Common myeloid progenitor, CD34-positive (primary cell): Measurements from ENCODE around the gene INPP4B.

Source experiments
- CTCF ChIA-PET: fragments of 350-600 bp; sonication (Branson Sonifier 250); formaldehyde crosslinking; loops from one replicate; lab custom pipeline; 2021; ENCODE audit warnings: antibody characterized with exemption; lab: Charles Lee
- POLR2A ChIA-PET: fragments of 350-600 bp; sonication (Branson Sonifier 250); formaldehyde crosslinking; loops from one replicate; lab custom pipeline; 2021; ENCODE audit warnings: antibody characterized with exemption; lab: Charles Lee
- DNase-seq, 3 donors: peaks; one replicate each; pipeline versions ENCODE4 v3.0.0 to v3.0.0-alpha.2; 2013
- H3K27ac ChIP-seq, 2 experiments: 1 replicate in 1 of 2; 2 replicates in 1 of 2; pipeline ENCODE4 v1.7.0; 2013; ENCODE audit warnings: inconsistent platforms in 2 of 2, low read length in 2 of 2, mild to moderate bottlenecking in 2 of 2, low read depth in 1 of 2, moderate library complexity in 1 of 2; ENCODE audit not compliant: severe bottlenecking in 2 of 2, insufficient read depth in 1 of 2, poor library complexity in 1 of 2
- H3K27me3 ChIP-seq, 5 experiments: replicated peaks in 2 of 5; 1 replicate in 3 of 5; 2 replicates in 2 of 5; pipeline versions ENCODE4 v1.6.1 to v1.7.0; 2013; ENCODE audit warnings: low read length in 4 of 5, mild to moderate bottlenecking in 2 of 5, moderate library complexity in 2 of 5, inconsistent platforms in 1 of 5; ENCODE audit not compliant: insufficient read depth in 5 of 5, control insufficient read depth in 4 of 5
- H3K36me3 ChIP-seq, 4 experiments: 1 replicate in 2 of 4; 2 replicates in 2 of 4; pipeline versions ENCODE4 v1.6.1 to v1.7.0; 2013; ENCODE audit warnings: low read length in 3 of 4, control low read depth in 1 of 4, mild to moderate bottlenecking in 1 of 4; ENCODE audit not compliant: control insufficient read depth in 4 of 4, insufficient read depth in 4 of 4
- H3K4me1 ChIP-seq, 4 experiments: 1 replicate in 3 of 4; 2 replicates in 1 of 4; pipeline versions ENCODE4 v1.6.1 to v1.7.1; 2013; ENCODE audit warnings: low read length in 3 of 4, mild to moderate bottlenecking in 3 of 4, control low read depth in 1 of 4, inconsistent platforms in 1 of 4, moderate library complexity in 1 of 4; ENCODE audit not compliant: control insufficient read depth in 4 of 4, insufficient read depth in 4 of 4; ENCODE audit errors: control extremely low read depth in 1 of 4
- H3K4me3 ChIP-seq, 7 experiments: 1 replicate in 4 of 7; 2 replicates in 3 of 7; pipeline versions ENCODE4 v1.5.1 to v1.7.0; 2013; ENCODE audit warnings: mild to moderate bottlenecking in 7 of 7, low read length in 6 of 7, moderate library complexity in 6 of 7, inconsistent platforms in 2 of 7, low read depth in 2 of 7, control low read depth in 1 of 7; ENCODE audit not compliant: insufficient read depth in 4 of 7, control insufficient read depth in 1 of 7; ENCODE audit errors: extremely low read depth in 1 of 7
- H3K9me3 ChIP-seq, 5 experiments: 1 replicate in 4 of 5; 2 replicates in 1 of 5; pipeline versions ENCODE4 v1.6.1 to v1.7.1; 2013; ENCODE audit warnings: low read length in 4 of 5, mild to moderate bottlenecking in 2 of 5, inconsistent platforms in 1 of 5, low read depth in 1 of 5, moderate library complexity in 1 of 5; ENCODE audit not compliant: control insufficient read depth in 4 of 5, insufficient read depth in 2 of 5; ENCODE audit errors: control extremely low read depth in 1 of 5
- WGBS: methylation state at CpG from one replicate; pipeline ENCODE4 v1.1.5; 2013; ENCODE audit not compliant: insufficient coverage; 5-methylcytosine and 5-hydroxymethylcytosine counted together

The INPP4B gene

GRCh38 chr4:142539796-142540482 is 306.2 kb downstream of the INPP4B start:
- Histone ChIP-seq H3K27me3 (no peaks in the 10 kb centered on the region), H3K9me3 (no peaks in the 10 kb centered on the region), H3K27ac (peak overlapping the region; percentile 41 to 64), H3K4me3 (peak overlapping the region in 3 of 7 experiments; percentile 31 to 51 (median 40)), H3K4me1 (peaks cover 23 to 65% (median 39%) of the 10 kb centered on the region in 4 experiments), H3K36me3 (no peaks in the 10 kb centered on the region)
- peak in 2 of 3 donors; percentile 62 to 77 for DNase-seq
- CTCF ChIA-PET: interaction anchor here (1.5 kb wide), 1 partner anchor 17 kb away, joined by 4 read pairs; no protein-coding TSS in a partner anchor
- no CpG with 5 or more reads among the region's 3 CpGs for WGBS
- POLR2A ChIA-PET: interaction anchor here (0.5 to 0.7 kb wide), 3 partner anchors 26 to 295 kb away, joined by 3 to 4 read pairs (median 3); no protein-coding TSS in a partner anchor

- CTCF ChIA-PET: interaction anchor here (0.6 kb wide), 1 partner anchor 186 kb away, joined by 3 read pairs; no protein-coding TSS in a partner anchor
- 100% methylated on average over 1 of the region's 1 CpG for WGBS
- no peaks in the 10 kb centered on the region for H3K27me3 ChIP-seq
Measured at GRCh38 chr4:142535009-142535408, 311.1 kb downstream of the INPP4B start.

GRCh38 chr4:142532054-142532453 is 314.0 kb downstream of the INPP4B start:
- ChIA-PET CTCF (no interaction called here), POLR2A (no interaction called here)
- no peaks in the 10 kb centered on the region for H3K27me3 ChIP-seq
- H3K4me3 ChIP-seq: no peak overlapping the region
- H3K27ac ChIP-seq: no peak overlapping the region
- WGBS: 93% methylated on average over 2 of the region's 5 CpGs
- peaks cover 4 to 28% (median 11%) of the 10 kb centered on the region in 4 experiments for H3K4me1 ChIP-seq
- DNase-seq: no peak
- H3K36me3 ChIP-seq: no peaks in the 10 kb centered on the region
- H3K9me3 ChIP-seq: no peaks in the 10 kb centered on the region

More at GRCh38 chr4:142535009-142535408, 311.1 kb downstream of the INPP4B start:
- DNase-seq: no peak
- POLR2A ChIA-PET: no interaction called here
- H3K9me3 ChIP-seq: no peaks in the 10 kb centered on the region
- H3K4me1 ChIP-seq: peaks cover 12 to 46% (median 26%) of the 10 kb centered on the region in 4 experiments
- no peaks in the 10 kb centered on the region for H3K36me3 ChIP-seq
- no peak overlapping the region for H3K27ac ChIP-seq
- H3K4me3 ChIP-seq: no peak overlapping the region

GRCh38 chr4:142530728-142531127 is 315.4 kb downstream of the INPP4B start:
- DNase-seq: no peak
- no peaks in the 10 kb centered on the region for H3K27me3 ChIP-seq
- no peak overlapping the region for H3K27ac ChIP-seq
- H3K9me3 ChIP-seq: no peaks in the 10 kb centered on the region
- CTCF ChIA-PET: interaction anchor here (0.9 to 1.7 kb wide), 4 partner anchors 13 to 175 kb away, joined by 3 to 5 read pairs (median 3); no protein-coding TSS in a partner anchor
- H3K4me3 ChIP-seq: no peak overlapping the region
- H3K36me3 ChIP-seq: no peaks in the 10 kb centered on the region
- 93% methylated on average over 1 of the region's 1 CpG for WGBS
- H3K4me1 ChIP-seq: peaks cover 4 to 22% (median 11%) of the 10 kb centered on the region in 4 experiments
- POLR2A ChIA-PET: no interaction called here

GRCh38 chr4:142528433-142528832 is 317.7 kb downstream of the INPP4B start:
- no peaks in the 10 kb centered on the region for H3K36me3 ChIP-seq

GRCh38 chr4:142523111-142523510 is 323.0 kb downstream of the INPP4B start:
- WGBS: 92% methylated on average over 2 of the region's 3 CpGs
- ChIA-PET CTCF (no interaction called here), POLR2A (no interaction called here)
- Histone ChIP-seq H3K4me3 (no peak overlapping the region), H3K27ac (no peak overlapping the region), H3K4me1 (no peaks in the 10 kb centered on the region), H3K9me3 (no peaks in the 10 kb centered on the region), H3K36me3 (no peaks in the 10 kb centered on the region), H3K27me3 (no peaks in the 10 kb centered on the region)
- no peak for DNase-seq

More at GRCh38 chr4:142528433-142528832, 317.7 kb downstream of the INPP4B start:
- WGBS: no CpG with 5 or more reads among the region's 1 CpG
- DNase-seq: peak in 2 of 3 donors; percentile 33 to 42
- POLR2A ChIA-PET: no interaction called here
- CTCF ChIA-PET: no interaction called here
- no peak overlapping the region for H3K4me3 ChIP-seq
- no peak overlapping the region for H3K27ac ChIP-seq
- peaks cover 4 to 20% (median 11%) of the 10 kb centered on the region in 4 experiments for H3K4me1 ChIP-seq
- H3K27me3 ChIP-seq: no peaks in the 10 kb centered on the region
- no peaks in the 10 kb centered on the region for H3K9me3 ChIP-seq

GRCh38 chr4:142519342-142519741 is 326.8 kb downstream of the INPP4B start:
- Histone ChIP-seq H3K4me3 (no peak overlapping the region), H3K9me3 (no peaks in the 10 kb centered on the region), H3K4me1 (no peaks in the 10 kb centered on the region), H3K27ac (no peak overlapping the region), H3K27me3 (no peaks in the 10 kb centered on the region), H3K36me3 (peaks cover 0 to 3% (median 0%) of the 10 kb centered on the region in 4 experiments)
- DNase-seq: peak in 1 of 3 donors; percentile 46
- ChIA-PET CTCF (no interaction called here), POLR2A (no interaction called here)
